NOMO-1 treated with dmso at 0.1 percent for 144 hours (cell line): Measurements from ENCODE around the gene HIVEP2.
A peak's percentile ranks its signal among the peaks of the same experiment; 100 is the strongest.

ENCODE experiments used
- DNase-seq: peaks from one replicate; lab custom pipeline; 2025; ENCODE audit not compliant: unreplicated experiment; lab: John Stamatoyannopoulos, UW

The HIVEP2 gene

GRCh38 chr6:142844065-142844755, 100.8 kb downstream of the HIVEP2 start:
- no peak for DNase-seq

GRCh38 chr6:142843361-142843760, 101.6 kb downstream of the HIVEP2 start:
- no peak for DNase-seq

GRCh38 chr6:142842418-142843261, 102.3 kb downstream of the HIVEP2 start:
- no peak for DNase-seq

GRCh38 chr6:142841915-142842314, 103.1 kb downstream of the HIVEP2 start:
- no peak for DNase-seq

- DNase-seq, result no peak
Observed at GRCh38 chr6:142839686-142840040, 105.3 kb downstream of the HIVEP2 start.

GRCh38 chr6:142838821-142839685, 105.9 kb downstream of the HIVEP2 start:
- no peak for DNase-seq

- no peak for DNase-seq
Observed at GRCh38 chr6:142835787-142836535, 109.0 kb downstream of the HIVEP2 start.

GRCh38 chr6:142834853-142835252, 110.1 kb downstream of the HIVEP2 start:
- DNase-seq, result no peak

- no peak for DNase-seq
Observed at GRCh38 chr6:142833798-142834197, 111.2 kb downstream of the HIVEP2 start.

GRCh38 chr6:142833054-142833453, 111.9 kb downstream of the HIVEP2 start:
- no peak for DNase-seq

GRCh38 chr6:142830807-142831206, 114.2 kb downstream of the HIVEP2 start:
- no peak for DNase-seq

- no peak for DNase-seq
Observed at GRCh38 chr6:142830116-142830710, 114.8 kb downstream of the HIVEP2 start.

GRCh38 chr6:142829556-142829955, 115.4 kb downstream of the HIVEP2 start:
- DNase-seq, result no peak

GRCh38 chr6:142827991-142828390, 117.0 kb downstream of the HIVEP2 start:
- no peak for DNase-seq

GRCh38 chr6:142827369-142827768, 117.6 kb downstream of the HIVEP2 start:
- no peak for DNase-seq

- no peak for DNase-seq
Observed at GRCh38 chr6:142825760-142826159, 119.2 kb downstream of the HIVEP2 start.

GRCh38 chr6:142824426-142824825, 120.5 kb downstream of the HIVEP2 start:
- DNase-seq, result no peak

- no peak for DNase-seq
Observed at GRCh38 chr6:142823256-142823902, 121.6 kb downstream of the HIVEP2 start.

- peak; percentile 26 for DNase-seq
Observed at GRCh38 chr6:142822842-142823241, 122.1 kb downstream of the HIVEP2 start.

GRCh38 chr6:142822383-142822782, 122.6 kb downstream of the HIVEP2 start:
- no peak for DNase-seq
